ES-I3 (cell line): Measurements from ENCODE around the gene SEMA3A.

Experiments used
- H3K36me3 ChIP-seq: 2 replicates; pipeline ENCODE4 v1.6.1; 2013; ENCODE audit warnings: mild to moderate bottlenecking, low read length, control low read depth, moderate library complexity; ENCODE audit not compliant: insufficient read depth
- H3K4me1 ChIP-seq: 2 replicates; pipeline ENCODE4 v1.6.1; 2013; ENCODE audit warnings: mild to moderate bottlenecking, control low read depth, low read length; ENCODE audit not compliant: insufficient read depth
- H3K9ac ChIP-seq: 2 replicates; pipeline ENCODE4 v1.6.1; 2013; ENCODE audit warnings: low read depth, mild to moderate bottlenecking, low read length, moderate library complexity
- H3K9me3 ChIP-seq: 2 replicates; pipeline ENCODE4 v1.6.1; 2013; ENCODE audit warnings: mild to moderate bottlenecking, low read length, moderate library complexity; ENCODE audit not compliant: control insufficient read depth, insufficient read depth

The SEMA3A gene

GRCh38 chr7:84188786-84189405 is 5.7 kb downstream of the SEMA3A start:
- no peaks in the 10 kb centered on the region for H3K36me3 ChIP-seq
- H3K9ac ChIP-seq, result no peak overlapping the region
- peaks cover 17% of the 10 kb centered on the region for H3K4me1 ChIP-seq
- H3K9me3 ChIP-seq, result no peaks in the 10 kb centered on the region

- Histone ChIP-seq H3K4me1 (peaks cover 17% of the 10 kb centered on the region), H3K9ac (no peak overlapping the region), H3K36me3 (no peaks in the 10 kb centered on the region)
These were observed 6.6 kb downstream of the SEMA3A start for GRCh38 chr7:84187813-84188510.

GRCh38 chr7:84187087-84187805 is 7.3 kb downstream of the SEMA3A start:
- H3K9me3 ChIP-seq, result no peaks in the 10 kb centered on the region
- no peak overlapping the region for H3K9ac ChIP-seq
- H3K36me3 ChIP-seq, result no peaks in the 10 kb centered on the region
- peaks cover 17% of the 10 kb centered on the region for H3K4me1 ChIP-seq

More at GRCh38 chr7:84187813-84188510, 6.6 kb downstream of the SEMA3A start:
- no peaks in the 10 kb centered on the region for H3K9me3 ChIP-seq

- Histone ChIP-seq H3K4me1 (peaks cover 11% of the 10 kb centered on the region), H3K9me3 (no peaks in the 10 kb centered on the region), H3K9ac (no peak overlapping the region), H3K36me3 (no peaks in the 10 kb centered on the region)
These were observed 10.8 kb downstream of the SEMA3A start for GRCh38 chr7:84183741-84184140.

GRCh38 chr7:84182301-84182700 is 12.3 kb downstream of the SEMA3A start:
- Histone ChIP-seq H3K9ac (no peak overlapping the region), H3K36me3 (no peaks in the 10 kb centered on the region), H3K9me3 (no peaks in the 10 kb centered on the region), H3K4me1 (0 out of 2 replicates have a peak, but pooled peaks cover under 1% of the 10 kb centered on the region)

GRCh38 chr7:84181628-84182027 is 13.0 kb downstream of the SEMA3A start:
- Histone ChIP-seq H3K9me3 (no peaks in the 10 kb centered on the region), H3K4me1 (no peaks in the 10 kb centered on the region), H3K9ac (no peak overlapping the region), H3K36me3 (no peaks in the 10 kb centered on the region)

- Histone ChIP-seq H3K9ac (no peak overlapping the region), H3K4me1 (no peaks in the 10 kb centered on the region), H3K36me3 (peaks cover 5% of the 10 kb centered on the region; the same call in 1 of the 2 replicates), H3K9me3 (peaks cover 13% of the 10 kb centered on the region)
These were observed 16.7 kb downstream of the SEMA3A start for GRCh38 chr7:84177758-84178412.

- Histone ChIP-seq H3K9me3 (peaks cover 13% of the 10 kb centered on the region), H3K9ac (no peak overlapping the region), H3K36me3 (peaks cover 5% of the 10 kb centered on the region; the same call in 1 of the 2 replicates), H3K4me1 (no peaks in the 10 kb centered on the region)
These were observed 17.9 kb downstream of the SEMA3A start for GRCh38 chr7:84176716-84177115.

- Histone ChIP-seq H3K4me1 (no peaks in the 10 kb centered on the region), H3K9me3 (peaks cover 13% of the 10 kb centered on the region), H3K9ac (no peak overlapping the region), H3K36me3 (peaks cover 5% of the 10 kb centered on the region; the same call in 1 of the 2 replicates)
These were observed 19.1 kb downstream of the SEMA3A start for GRCh38 chr7:84175461-84175860.

GRCh38 chr7:84170646-84171045 is 23.9 kb downstream of the SEMA3A start:
- no peaks in the 10 kb centered on the region for H3K4me1 ChIP-seq
- peaks cover 5% of the 10 kb centered on the region; the same call in 1 of the 2 replicates for H3K36me3 ChIP-seq
- peaks cover 13% of the 10 kb centered on the region for H3K9me3 ChIP-seq
- no peak overlapping the region for H3K9ac ChIP-seq

GRCh38 chr7:84162584-84162983 is 32.0 kb downstream of the SEMA3A start:
- Histone ChIP-seq H3K4me1 (peaks cover 7% of the 10 kb centered on the region), H3K9me3 (no peaks in the 10 kb centered on the region), H3K36me3 (no peaks in the 10 kb centered on the region), H3K9ac (no peak overlapping the region)

- no peaks in the 10 kb centered on the region for H3K36me3 ChIP-seq
- peaks cover 12% of the 10 kb centered on the region for H3K4me1 ChIP-seq
- H3K9me3 ChIP-seq, result no peaks in the 10 kb centered on the region
- H3K9ac ChIP-seq, result no peak overlapping the region
These were observed 32.5 kb downstream of the SEMA3A start for GRCh38 chr7:84162125-84162524.

GRCh38 chr7:84161398-84161797 is 33.2 kb downstream of the SEMA3A start:
- Histone ChIP-seq H3K9ac (no peak overlapping the region), H3K9me3 (no peaks in the 10 kb centered on the region), H3K4me1 (peaks cover 15% of the 10 kb centered on the region), H3K36me3 (no peaks in the 10 kb centered on the region)

- H3K4me1 ChIP-seq, result peaks cover 15% of the 10 kb centered on the region
- no peaks in the 10 kb centered on the region for H3K9me3 ChIP-seq
- no peak overlapping the region for H3K9ac ChIP-seq
- no peaks in the 10 kb centered on the region for H3K36me3 ChIP-seq
These were observed 35.2 kb downstream of the SEMA3A start for GRCh38 chr7:84159435-84159834.
